Measurements from ENCODE around the gene CFAP57.

The CFAP57 gene

GRCh38 chr1:43255438-43256210, 83.5 kb downstream of the CFAP57 start:
- DNase-seq (ENCODE audit: low spot score), result peak; percentile 81

GRCh38 chr1:43256675-43257570, 84.8 kb downstream of the CFAP57 start:
- no peak for DNase-seq (ENCODE audit: low spot score)

GRCh38 chr1:43258370-43258769, 86.2 kb downstream of the CFAP57 start:
- no peak for DNase-seq (ENCODE audit: low spot score)

GRCh38 chr1:43265431-43265830, 93.3 kb downstream of the CFAP57 start:
- no peak for DNase-seq (ENCODE audit: low spot score)

GRCh38 chr1:43266881-43267280, 94.8 kb downstream of the CFAP57 start:
- DNase-seq (ENCODE audit: low spot score), result no peak

- DNase-seq (ENCODE audit: low spot score), result peak; percentile 40
Observed at GRCh38 chr1:43267291-43267805, 95.2 kb downstream of the CFAP57 start.

GRCh38 chr1:43267818-43268425, 95.8 kb downstream of the CFAP57 start:
- DNase-seq (ENCODE audit: low spot score), result no peak

GRCh38 chr1:43269627-43270375, 97.7 kb downstream of the CFAP57 start, which contains the start of gene TMEM125:
TMEM125 (plus strand) TSS chr1:43269983; CDS start chr1:43272723, 2,740 bp downstream.
- no peak for DNase-seq (ENCODE audit: low spot score)

- DNase-seq (ENCODE audit: low spot score), result no peak
Observed at GRCh38 chr1:43270421-43271095, 98.4 kb downstream of the CFAP57 start.

- DNase-seq (ENCODE audit: low spot score), result no peak
Observed at GRCh38 chr1:43271186-43272118, 99.3 kb downstream of the CFAP57 start.

- DNase-seq (ENCODE audit: low spot score), result no peak
Observed at GRCh38 chr1:43272161-43272560, 100.0 kb downstream of the CFAP57 start.

- DNase-seq (ENCODE audit: low spot score), result no peak
Observed at GRCh38 chr1:43272576-43273571, 100.7 kb downstream of the CFAP57 start.

GRCh38 chr1:43273708-43274107, 101.6 kb downstream of the CFAP57 start:
- DNase-seq (ENCODE audit: low spot score), result no peak

- no peak for DNase-seq (ENCODE audit: low spot score)
Observed at GRCh38 chr1:43274125-43274803, 102.1 kb downstream of the CFAP57 start.

- DNase-seq (ENCODE audit: low spot score), result no peak
Observed at GRCh38 chr1:43274804-43275180, 102.7 kb downstream of the CFAP57 start.

GRCh38 chr1:43275826-43276620, 103.9 kb downstream of the CFAP57 start:
- DNase-seq (ENCODE audit: low spot score), result no peak

- no peak for DNase-seq (ENCODE audit: low spot score)
Observed at GRCh38 chr1:43276673-43277072, 104.5 kb downstream of the CFAP57 start.

Measured in cerebellar cortex (tissue), 1 donor.